Trophoblast cell (in vitro differentiated cells and primary cell): ENCODE data around the gene CADM1.

Experiments
- DNase-seq, 2 donors: peaks; one replicate each; pipeline ENCODE4 v3.0.0-alpha.2; 2016
- H2AFZ ChIP-seq: 2 replicates; pipeline ENCODE4 v1.6.1; 2013; ENCODE audit warnings: low read length, moderate library complexity, mild to moderate bottlenecking; ENCODE audit not compliant: insufficient read depth, poor library complexity
- H2AK5ac ChIP-seq: 2 replicates; pipeline ENCODE4 v1.6.1; 2013; ENCODE audit warnings: mild to moderate bottlenecking, low read length
- H2BK120ac ChIP-seq: 2 replicates; pipeline ENCODE4 v1.6.1; 2013; ENCODE audit warnings: low read length, mild to moderate bottlenecking, moderate library complexity; ENCODE audit not compliant: insufficient read depth, poor library complexity
- H2BK12ac ChIP-seq: 2 replicates; pipeline ENCODE4 v1.6.1; 2013; ENCODE audit warnings: mild to moderate bottlenecking, low read length, moderate library complexity
- H2BK5ac ChIP-seq: 2 replicates; pipeline ENCODE4 v1.6.1; 2013; ENCODE audit warnings: low read length, low read depth, moderate library complexity, mild to moderate bottlenecking; ENCODE audit not compliant: poor library complexity
- H3K14ac ChIP-seq: 2 replicates; pipeline ENCODE4 v1.6.1; 2013; ENCODE audit warnings: mild to moderate bottlenecking, low read length
- H3K18ac ChIP-seq: 2 replicates; pipeline ENCODE4 v1.6.1; 2013; ENCODE audit warnings: mild to moderate bottlenecking, low read length
- H3K23ac ChIP-seq: 2 replicates; pipeline ENCODE4 v1.6.1; 2013; ENCODE audit warnings: low read length
- H3K27ac ChIP-seq: 2 replicates; pipeline ENCODE4 v1.5.1; 2013; ENCODE audit warnings: low read depth, mild to moderate bottlenecking, inconsistent platforms, low read length, moderate library complexity
- H3K27me3 ChIP-seq: 2 replicates; pipeline ENCODE4 v1.6.1; 2013; ENCODE audit warnings: inconsistent platforms, mild to moderate bottlenecking, low read length, moderate library complexity; ENCODE audit not compliant: insufficient read depth
- H3K36me3 ChIP-seq, 2 experiments: 1 replicate in 1 of 2; 2 replicates in 1 of 2; pipeline ENCODE4 v1.6.1; 2013; ENCODE audit warnings: low read length in 2 of 2, mild to moderate bottlenecking in 2 of 2, moderate library complexity in 1 of 2; ENCODE audit not compliant: insufficient read depth in 2 of 2, control insufficient read depth in 1 of 2
- H3K4ac ChIP-seq: 2 replicates; pipeline ENCODE4 v1.6.1; 2013; ENCODE audit warnings: low read depth, mild to moderate bottlenecking, low read length, moderate library complexity
- H3K4me1 ChIP-seq, 2 experiments: 1 replicate in 1 of 2; 2 replicates in 1 of 2; pipeline ENCODE4 v1.6.1; 2013; ENCODE audit warnings: low read length in 2 of 2, mild to moderate bottlenecking in 2 of 2, moderate library complexity in 1 of 2; ENCODE audit not compliant: insufficient read depth in 2 of 2, control insufficient read depth in 1 of 2
- H3K4me2 ChIP-seq: 2 replicates; pipeline ENCODE4 v1.6.1; 2013; ENCODE audit warnings: inconsistent platforms, mild to moderate bottlenecking, low read length, moderate library complexity
- H3K4me3 ChIP-seq: 2 replicates; pipeline ENCODE4 v1.5.1; 2013; ENCODE audit warnings: mild to moderate bottlenecking, low read depth, low read length, inconsistent platforms
- H3K79me1 ChIP-seq: one replicate; pipeline ENCODE4 v1.6.1; 2013; ENCODE audit warnings: low read length
- H3K79me2 ChIP-seq: 2 replicates; pipeline ENCODE4 v1.6.1; 2013; ENCODE audit warnings: low read length, mild to moderate bottlenecking; ENCODE audit not compliant: control insufficient read depth, insufficient read depth, poor library complexity
- H3K9ac ChIP-seq: 2 replicates; pipeline ENCODE4 v1.6.1; 2013; ENCODE audit warnings: mild to moderate bottlenecking, low read length
- H3K9me3 ChIP-seq: 2 replicates; pipeline ENCODE4 v1.6.1; 2013; ENCODE audit warnings: low read depth, mild to moderate bottlenecking, control low read depth, inconsistent platforms, low read length; ENCODE audit not compliant: insufficient read depth
- H4K12ac ChIP-seq: 2 replicates; pipeline ENCODE4 v1.6.1; 2013; ENCODE audit warnings: low read depth, mild to moderate bottlenecking, low read length, moderate library complexity
- H4K8ac ChIP-seq: 2 replicates; pipeline ENCODE4 v1.6.1; 2013; ENCODE audit warnings: low read depth, mild to moderate bottlenecking, low read length, moderate library complexity
- H4K91ac ChIP-seq: one replicate; pipeline ENCODE4 v1.6.1; 2013; ENCODE audit warnings: low read depth, mild to moderate bottlenecking, low read length, moderate library complexity
- WGBS: extraction: QIAGEN DNeasy Blood & Tissue Kit; methylation state at CpG from one replicate; pipeline ENCODE4 v1.1.7; 2013; ENCODE audit warnings: missing lambda C conversion rate; ENCODE audit not compliant: insufficient read length, insufficient coverage; ENCODE audit errors: extremely low coverage; 5-methylcytosine and 5-hydroxymethylcytosine counted together

Gene CADM1

DNA sequence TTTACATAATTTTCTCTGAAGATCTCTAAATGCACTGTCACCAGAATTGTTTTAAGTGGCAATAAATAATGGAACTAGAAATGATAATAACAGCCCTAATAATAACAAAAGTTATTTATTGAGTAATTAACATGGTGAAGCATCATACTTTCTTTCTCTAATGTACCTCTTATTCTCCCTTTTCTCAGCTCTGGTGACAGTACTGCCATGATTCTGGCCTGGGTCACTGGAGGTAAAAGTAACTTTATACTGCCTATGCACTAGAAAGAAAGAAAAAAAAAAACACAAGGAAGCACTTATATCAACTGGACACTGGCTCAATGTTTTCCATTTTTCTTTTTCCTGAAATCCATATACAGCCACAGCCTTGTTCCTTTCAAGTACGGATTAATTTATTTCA, 43.7 kb downstream of the CADM1 start:
- WGBS: no CpG with 5 or more reads among the region's 1 CpG
- Histone ChIP-seq H4K91ac (no peak overlapping the region), H3K23ac (no peak overlapping the region), H2BK5ac (no peak overlapping the region), H3K4me1 (peaks cover 0 to 2% of the 10 kb centered on the region in 2 experiments), H3K79me1 (no peaks in the 10 kb centered on the region), H3K4me3 (no peak overlapping the region), H3K18ac (no peak overlapping the region), H4K8ac (no peak overlapping the region), H3K4ac (no peak overlapping the region), H2AFZ (no peak overlapping the region), H3K4me2 (no peak overlapping the region), H3K36me3 (no peaks in the 10 kb centered on the region), H2BK120ac (no peak overlapping the region), H3K9me3 (no peaks in the 10 kb centered on the region), H4K12ac (no peak overlapping the region), H3K27me3 (no peaks in the 10 kb centered on the region), H3K9ac (no peak overlapping the region), H2AK5ac (no peak overlapping the region), H3K79me2 (no peaks in the 10 kb centered on the region), H3K14ac (no peak overlapping the region), H2BK12ac (no peak overlapping the region), H3K27ac (no peak overlapping the region)
- no peak for DNase-seq

DNA sequence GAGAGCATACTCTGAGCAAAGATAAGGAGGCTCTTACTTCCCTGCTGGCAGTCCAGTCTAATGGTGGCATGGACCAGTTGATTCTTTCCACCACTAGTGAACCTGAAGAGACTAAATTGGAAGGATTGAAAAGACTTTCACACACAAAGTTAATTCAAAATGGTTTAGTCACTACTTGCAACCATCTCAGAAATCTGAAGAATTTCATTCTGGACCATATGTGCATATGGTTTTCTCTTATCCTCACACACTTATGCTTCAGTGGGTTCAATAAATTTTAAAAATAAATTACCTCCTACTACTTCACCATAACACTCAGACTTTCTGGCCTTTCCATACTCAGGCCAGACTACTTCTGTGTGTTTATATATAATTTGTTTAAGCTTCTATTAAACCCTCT, 44.7 kb downstream of the CADM1 start:
- DNase-seq: no peak
- Histone ChIP-seq H3K23ac (no peak overlapping the region), H2AK5ac (no peak overlapping the region), H3K27me3 (no peaks in the 10 kb centered on the region), H3K4me1 (no peaks in the 10 kb centered on the region), H3K9ac (no peak overlapping the region), H2BK5ac (no peak overlapping the region), H3K9me3 (no peaks in the 10 kb centered on the region), H4K91ac (no peak overlapping the region), H3K4ac (no peak overlapping the region), H4K8ac (no peak overlapping the region), H3K14ac (no peak overlapping the region), H3K4me2 (no peak overlapping the region), H3K4me3 (no peak overlapping the region), H2AFZ (no peak overlapping the region), H2BK120ac (no peak overlapping the region), H2BK12ac (no peak overlapping the region), H3K79me2 (no peaks in the 10 kb centered on the region), H3K27ac (no peak overlapping the region), H3K79me1 (no peaks in the 10 kb centered on the region), H3K36me3 (no peaks in the 10 kb centered on the region), H3K18ac (no peak overlapping the region), H4K12ac (no peak overlapping the region)

DNA sequence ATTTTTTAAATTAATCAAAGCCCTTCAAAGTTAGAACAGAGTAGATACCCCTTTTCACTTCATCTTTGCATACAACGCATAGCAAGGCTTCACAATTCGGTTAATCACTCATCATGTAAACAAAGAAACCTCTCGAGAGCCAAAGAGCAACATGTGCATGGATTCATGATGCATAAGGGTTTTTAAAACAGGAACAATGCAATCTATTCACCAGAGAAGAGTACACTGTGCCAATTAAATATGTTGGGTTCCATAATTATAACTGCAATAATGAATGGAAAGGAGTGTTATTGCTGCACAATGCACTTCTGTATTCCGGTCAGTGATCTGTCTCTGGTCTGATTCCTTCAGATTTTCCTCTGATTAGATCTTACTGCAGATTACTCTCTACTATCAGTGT, 45.3 kb downstream of the CADM1 start:
- no peak overlapping the region for H3K27ac ChIP-seq
- H3K9ac ChIP-seq: no peak overlapping the region
- no peak overlapping the region for H2AK5ac ChIP-seq
- no peaks in the 10 kb centered on the region for H3K4me1 ChIP-seq
- no peak overlapping the region for H3K4me2 ChIP-seq
- no peak overlapping the region for H2BK12ac ChIP-seq
- H3K4me3 ChIP-seq: no peak overlapping the region
- no peaks in the 10 kb centered on the region for H3K9me3 ChIP-seq
- no peak overlapping the region for H2BK5ac ChIP-seq
- H4K91ac ChIP-seq: no peak overlapping the region
- no peak overlapping the region for H2AFZ ChIP-seq
- H3K79me2 ChIP-seq: no peaks in the 10 kb centered on the region
- no peak overlapping the region for H3K23ac ChIP-seq
- no peaks in the 10 kb centered on the region for H3K36me3 ChIP-seq
- no peak overlapping the region for H3K4ac ChIP-seq
- H3K79me1 ChIP-seq: no peaks in the 10 kb centered on the region
- DNase-seq: no peak
- H3K14ac ChIP-seq: no peak overlapping the region
- WGBS: no CpG with 5 or more reads among the region's 4 CpGs
- H4K8ac ChIP-seq: no peak overlapping the region
- H2BK120ac ChIP-seq: no peak overlapping the region
- H4K12ac ChIP-seq: no peak overlapping the region
- H3K27me3 ChIP-seq: no peaks in the 10 kb centered on the region
- H3K18ac ChIP-seq: no peak overlapping the region

- Histone ChIP-seq H3K14ac (no peak overlapping the region), H3K23ac (no peak overlapping the region), H3K27ac (no peak overlapping the region), H3K4me1 (no peaks in the 10 kb centered on the region), H3K9ac (no peak overlapping the region), H4K12ac (no peak overlapping the region), H3K79me2 (no peaks in the 10 kb centered on the region), H2BK5ac (no peak overlapping the region), H4K91ac (no peak overlapping the region), H2AK5ac (no peak overlapping the region), H2AFZ (no peak overlapping the region), H3K79me1 (no peaks in the 10 kb centered on the region), H3K9me3 (no peaks in the 10 kb centered on the region), H3K4me2 (no peak overlapping the region), H3K4ac (no peak overlapping the region), H3K18ac (no peak overlapping the region), H3K4me3 (no peak overlapping the region), H3K27me3 (no peaks in the 10 kb centered on the region), H2BK120ac (no peak overlapping the region), H2BK12ac (no peak overlapping the region), H4K8ac (no peak overlapping the region), H3K36me3 (no peaks in the 10 kb centered on the region)
- no peak for DNase-seq
Observed at GRCh38 chr11:115456019-115456418, 48.2 kb downstream of the CADM1 start.

DNA sequence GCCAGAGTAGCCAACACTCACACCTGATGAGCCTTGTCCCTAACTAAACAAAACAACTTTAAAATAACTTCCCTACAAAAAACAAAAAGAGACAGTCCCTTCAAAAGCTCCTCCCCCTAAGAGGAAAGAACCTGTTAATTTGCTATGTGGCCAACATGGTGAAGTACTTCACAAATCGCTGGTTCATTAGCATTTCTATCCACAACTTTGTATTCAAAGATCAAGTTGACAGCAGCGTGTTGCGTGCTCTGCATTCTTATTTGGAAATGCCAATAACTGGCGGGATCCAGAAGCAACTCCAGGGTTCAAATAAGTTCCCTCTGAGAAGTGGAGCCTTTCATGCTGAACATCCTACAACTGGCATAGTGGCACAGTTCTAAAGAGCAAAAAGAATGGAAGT, 48.6 kb downstream of the CADM1 start:
- Histone ChIP-seq H3K14ac (no peak overlapping the region), H2BK120ac (no peak overlapping the region), H4K12ac (no peak overlapping the region), H4K8ac (no peak overlapping the region), H3K4me1 (no peaks in the 10 kb centered on the region), H2BK5ac (no peak overlapping the region), H3K4me2 (no peak overlapping the region), H3K23ac (no peak overlapping the region), H3K18ac (no peak overlapping the region), H2AK5ac (no peak overlapping the region), H3K79me1 (no peaks in the 10 kb centered on the region), H3K4me3 (no peak overlapping the region), H3K27ac (no peak overlapping the region), H3K9me3 (no peaks in the 10 kb centered on the region), H4K91ac (no peak overlapping the region), H3K36me3 (no peaks in the 10 kb centered on the region), H3K79me2 (no peaks in the 10 kb centered on the region), H3K27me3 (no peaks in the 10 kb centered on the region), H2AFZ (no peak overlapping the region), H3K4ac (no peak overlapping the region), H3K9ac (no peak overlapping the region), H2BK12ac (no peak overlapping the region)
- DNase-seq: no peak
- no CpG with 5 or more reads among the region's 4 CpGs for WGBS
